DND-41 (cell line): ENCODE data around the gene CDK17.

ENCODE experiments used
- ATAC-seq: fragments of 200-7000 bp; cut with Tn5 transposase; 3 replicates; pipeline ENCODE4 v1.9.1; 2021; ENCODE audit warnings: low read depth; ENCODE audit not compliant: insufficient read depth
- DNase-seq: peaks from one replicate; pipeline ENCODE4 v3.0.0-alpha.2; 2020
- H2AFZ ChIP-seq: 2 replicates; pipeline ENCODE4 v1.6.0; 2012; ENCODE audit warnings: low read depth, low read length
- H3K27ac ChIP-seq: 2 replicates; pipeline ENCODE4 v1.5.1; 2012; ENCODE audit warnings: low read length, inconsistent platforms
- H3K27me3 ChIP-seq: fragments of 200-600 bp; sonication (generic); 2 replicates; pipeline ENCODE4 v1.6.0; 2012; ENCODE audit warnings: low read length, mild to moderate bottlenecking, inconsistent platforms; ENCODE audit not compliant: insufficient read depth, poor library complexity
- H3K36me3 ChIP-seq: 2 replicates; pipeline ENCODE4 v1.5.1; 2012; ENCODE audit warnings: low read length, inconsistent platforms; ENCODE audit not compliant: insufficient read depth
- H3K4me1 ChIP-seq: 2 replicates; pipeline ENCODE4 v1.5.1; 2012; ENCODE audit warnings: mild to moderate bottlenecking, low read length; ENCODE audit not compliant: insufficient read depth
- H3K4me2 ChIP-seq: 2 replicates; pipeline ENCODE4 v1.6.0; 2012; ENCODE audit warnings: mild to moderate bottlenecking, moderate library complexity, low read length, inconsistent platforms; ENCODE audit not compliant: insufficient read depth
- H3K4me3 ChIP-seq, 2 experiments: fragments of 200-600 bp in 1 of 2; shearing (Covaris generic) in 1 of 2; 2 replicates each; pipeline ENCODE4 v1.5.1; 2012 to 2016; ENCODE audit warnings: inconsistent platforms in 2 of 2, low read length in 2 of 2, mild to moderate bottlenecking in 2 of 2, low read depth in 1 of 2, moderate library complexity in 1 of 2
- H3K79me2 ChIP-seq: 2 replicates; pipeline ENCODE4 v1.6.0; 2012; ENCODE audit warnings: low read length, inconsistent platforms; ENCODE audit not compliant: insufficient read depth
- H3K9ac ChIP-seq: 2 replicates; pipeline ENCODE4 v1.6.0; 2012; ENCODE audit warnings: low read depth, mild to moderate bottlenecking, inconsistent platforms, low read length, moderate library complexity
- H3K9me3 ChIP-seq: 2 replicates; pipeline ENCODE4 v1.5.1; 2012; ENCODE audit warnings: low read length, moderate library complexity, mild to moderate bottlenecking, inconsistent platforms; ENCODE audit not compliant: insufficient read depth, severe bottlenecking
- H4K20me1 ChIP-seq: 2 replicates; pipeline ENCODE4 v1.6.0; 2012; ENCODE audit warnings: low read length; ENCODE audit not compliant: insufficient read depth
- CTCF ChIP-seq: IDR thresholded peaks from 2 replicates; pipeline ENCODE4 v1.5.1; 2012; ENCODE audit warnings: borderline replicate concordance, low read length, moderate library complexity, mild to moderate bottlenecking; ENCODE audit not compliant: poor library complexity, severe bottlenecking; ENCODE audit errors: extremely low read depth
- EZH2 ChIP-seq: IDR thresholded peaks from 3 replicates; pipeline ENCODE4 v1.6.1; 2012; ENCODE audit warnings: borderline replicate concordance, low read depth, mild to moderate bottlenecking, moderate library complexity, low read length, inconsistent platforms; ENCODE audit not compliant: severe bottlenecking

The CDK17 gene

GRCh38 chr12:96425951-96426350, 25.7 kb upstream of the CDK17 start:
- Histone ChIP-seq H3K4me1 (peaks cover 13% of the 10 kb centered on the region), H3K4me2 (no peak overlapping the region), H4K20me1 (no peaks in the 10 kb centered on the region), H3K27ac (no peak overlapping the region), H3K27me3 (no peaks in the 10 kb centered on the region), H3K4me3 (no peak overlapping the region), H3K36me3 (no peaks in the 10 kb centered on the region), H2AFZ (no peak overlapping the region), H3K9me3 (no peaks in the 10 kb centered on the region), H3K9ac (no peak overlapping the region), H3K79me2 (no peaks in the 10 kb centered on the region)
- DNase-seq = no peak
- no peak for ATAC-seq
- TF ChIP-seq CTCF = no peak
- no peak for TF ChIP-seq EZH2

GRCh38 chr12:96425321-96425720, 25.1 kb upstream of the CDK17 start:
- Histone ChIP-seq H3K9ac (no peak overlapping the region), H4K20me1 (no peaks in the 10 kb centered on the region), H3K4me3 (no peak overlapping the region), H3K27ac (no peak overlapping the region), H3K4me2 (no peak overlapping the region), H3K4me1 (peaks cover 15% of the 10 kb centered on the region), H3K9me3 (no peaks in the 10 kb centered on the region), H3K27me3 (no peaks in the 10 kb centered on the region), H2AFZ (0 out of 2 replicates have a peak overlapping the region, but pooled peaks have one; percentile 2), H3K79me2 (no peaks in the 10 kb centered on the region), H3K36me3 (no peaks in the 10 kb centered on the region)
- DNase-seq (no peak), ATAC-seq (0 out of 3 replicates have a peak, but pooled peaks have one; percentile 39)
- no peak for TF ChIP-seq CTCF
- no peak for TF ChIP-seq EZH2

- Histone ChIP-seq H4K20me1 (no peaks in the 10 kb centered on the region), H3K4me1 (peaks cover 15% of the 10 kb centered on the region), H3K36me3 (no peaks in the 10 kb centered on the region), H3K4me3 (no peak overlapping the region), H3K9me3 (no peaks in the 10 kb centered on the region), H3K27ac (no peak overlapping the region), H2AFZ (no peak overlapping the region), H3K9ac (no peak overlapping the region), H3K79me2 (no peaks in the 10 kb centered on the region), H3K4me2 (no peak overlapping the region), H3K27me3 (no peaks in the 10 kb centered on the region)
- no peak for TF ChIP-seq CTCF
- TF ChIP-seq EZH2 = no peak
- no peak for DNase-seq
- no peak for ATAC-seq
Measured at GRCh38 chr12:96424601-96425000, 24.4 kb upstream of the CDK17 start.

- no peak overlapping the region for H3K4me3 ChIP-seq
- DNase-seq (no peak), ATAC-seq (no peak)
- peaks cover 10% of the 10 kb centered on the region for H3K4me1 ChIP-seq
- no peak overlapping the region for H3K27ac ChIP-seq
- no peaks in the 10 kb centered on the region for H3K79me2 ChIP-seq
- no peaks in the 10 kb centered on the region for H3K27me3 ChIP-seq
- H4K20me1 ChIP-seq = no peaks in the 10 kb centered on the region
- no peak overlapping the region for H3K9ac ChIP-seq
- H3K36me3 ChIP-seq = no peaks in the 10 kb centered on the region
- TF ChIP-seq CTCF = no peak
- no peak for TF ChIP-seq EZH2
- H3K9me3 ChIP-seq = no peaks in the 10 kb centered on the region
- H3K4me2 ChIP-seq = no peak overlapping the region
- H2AFZ ChIP-seq = no peak overlapping the region
Measured at GRCh38 chr12:96422192-96422591, 22.0 kb upstream of the CDK17 start.
